Measurements from ENCODE around the gene SLC37A4.

DNA sequence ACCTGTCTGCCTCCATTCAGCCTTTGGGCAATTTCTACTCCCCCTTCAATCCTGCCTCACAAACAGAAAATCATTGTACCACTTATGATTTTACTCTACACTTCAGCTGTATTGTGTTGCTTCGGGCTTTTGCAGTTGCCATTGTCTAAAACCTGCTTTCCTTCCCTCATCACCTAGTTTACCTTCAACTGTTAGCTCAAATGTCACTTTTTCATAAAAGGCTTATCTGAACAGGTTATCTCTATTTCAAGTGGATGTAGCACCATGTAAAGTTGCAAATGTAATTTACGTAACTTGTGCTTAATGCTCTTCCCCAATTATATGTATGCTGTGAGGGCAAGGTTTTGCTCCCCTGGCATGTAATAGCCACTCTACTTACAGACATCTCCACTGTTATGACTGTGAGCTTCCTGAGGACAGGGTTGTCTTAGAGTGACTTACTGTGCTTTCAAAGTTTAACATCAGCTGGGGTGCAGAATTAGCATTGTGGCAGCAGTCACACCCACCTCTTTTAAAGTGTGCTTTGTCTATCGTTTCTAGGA, 18.0 kb downstream of the SLC37A4 start:
- TF ChIP-seq, protein P1, sequence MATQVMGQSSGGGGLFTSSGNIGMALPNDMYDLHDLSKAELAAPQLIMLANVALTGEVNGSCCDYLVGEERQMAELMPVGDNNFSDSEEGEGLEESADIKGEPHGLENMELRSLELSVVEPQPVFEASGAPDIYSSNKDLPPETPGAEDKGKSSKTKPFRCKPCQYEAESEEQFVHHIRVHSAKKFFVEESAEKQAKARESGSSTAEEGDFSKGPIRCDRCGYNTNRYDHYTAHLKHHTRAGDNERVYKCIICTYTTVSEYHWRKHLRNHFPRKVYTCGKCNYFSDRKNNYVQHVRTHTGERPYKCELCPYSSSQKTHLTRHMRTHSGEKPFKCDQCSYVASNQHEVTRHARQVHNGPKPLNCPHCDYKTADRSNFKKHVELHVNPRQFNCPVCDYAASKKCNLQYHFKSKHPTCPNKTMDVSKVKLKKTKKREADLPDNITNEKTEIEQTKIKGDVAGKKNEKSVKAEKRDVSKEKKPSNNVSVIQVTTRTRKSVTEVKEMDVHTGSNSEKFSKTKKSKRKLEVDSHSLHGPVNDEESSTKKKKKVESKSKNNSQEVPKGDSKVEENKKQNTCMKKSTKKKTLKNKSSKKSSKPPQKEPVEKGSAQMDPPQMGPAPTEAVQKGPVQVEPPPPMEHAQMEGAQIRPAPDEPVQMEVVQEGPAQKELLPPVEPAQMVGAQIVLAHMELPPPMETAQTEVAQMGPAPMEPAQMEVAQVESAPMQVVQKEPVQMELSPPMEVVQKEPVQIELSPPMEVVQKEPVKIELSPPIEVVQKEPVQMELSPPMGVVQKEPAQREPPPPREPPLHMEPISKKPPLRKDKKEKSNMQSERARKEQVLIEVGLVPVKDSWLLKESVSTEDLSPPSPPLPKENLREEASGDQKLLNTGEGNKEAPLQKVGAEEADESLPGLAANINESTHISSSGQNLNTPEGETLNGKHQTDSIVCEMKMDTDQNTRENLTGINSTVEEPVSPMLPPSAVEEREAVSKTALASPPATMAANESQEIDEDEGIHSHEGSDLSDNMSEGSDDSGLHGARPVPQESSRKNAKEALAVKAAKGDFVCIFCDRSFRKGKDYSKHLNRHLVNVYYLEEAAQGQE (IDR thresholded peaks at IDR 0.05; ENCODE audit: low read depth): no peak
- TF ChIP-seq CREB1 (IDR thresholded peaks at IDR 0.05; ENCODE audit: low read depth): no peak
- no peak for TF ChIP-seq EP300 (IDR thresholded peaks at IDR 0.05; ENCODE audit: borderline replicate concordance)
- TF ChIP-seq CEBPB (IDR thresholded peaks at IDR 0.05): no peak
